WERI-Rb-1 (cell line): ENCODE data around the gene INTS1.

ENCODE experiments used
- DNase-seq: peaks from one replicate; pipeline ENCODE4 v3.0.0-alpha.2; 2020
- H3K27ac ChIP-seq: fragments of 250-450 bp; sonication (Bioruptor Pico); 2 replicates; pipeline ENCODE4 v1.5.1; 2020; ENCODE audit warnings: mild to moderate bottlenecking, moderate library complexity
- H3K27me3 ChIP-seq: fragments of 250-450 bp; sonication (Bioruptor Pico); 2 replicates; pipeline ENCODE4 v1.5.1; 2021; ENCODE audit warnings: mild to moderate bottlenecking, low read depth, moderate library complexity; ENCODE audit not compliant: insufficient read depth, severe bottlenecking
- H3K36me3 ChIP-seq: fragments of 250-450 bp; sonication (Bioruptor Pico); 2 replicates; pipeline ENCODE4 v1.5.1; 2020; ENCODE audit warnings: mild to moderate bottlenecking, moderate library complexity
- H3K4me3 ChIP-seq: 2 replicates; pipeline ENCODE4 v1.5.1; 2011; ENCODE audit warnings: low read depth, mild to moderate bottlenecking, control low read depth, low read length
- H3K9me3 ChIP-seq: fragments of 250-450 bp; sonication (Bioruptor Pico); 2 replicates; pipeline ENCODE4 v1.5.1; 2021; ENCODE audit warnings: mild to moderate bottlenecking, moderate library complexity; ENCODE audit not compliant: severe bottlenecking
- TF ChIP-seq, protein P1 (sequence below): IDR thresholded peaks from 2 replicates; pipeline ENCODE4 v1.5.1; 2011; ENCODE audit warnings: low read depth, mild to moderate bottlenecking, control low read depth, inconsistent platforms, low read length

The INTS1 gene

DNA sequence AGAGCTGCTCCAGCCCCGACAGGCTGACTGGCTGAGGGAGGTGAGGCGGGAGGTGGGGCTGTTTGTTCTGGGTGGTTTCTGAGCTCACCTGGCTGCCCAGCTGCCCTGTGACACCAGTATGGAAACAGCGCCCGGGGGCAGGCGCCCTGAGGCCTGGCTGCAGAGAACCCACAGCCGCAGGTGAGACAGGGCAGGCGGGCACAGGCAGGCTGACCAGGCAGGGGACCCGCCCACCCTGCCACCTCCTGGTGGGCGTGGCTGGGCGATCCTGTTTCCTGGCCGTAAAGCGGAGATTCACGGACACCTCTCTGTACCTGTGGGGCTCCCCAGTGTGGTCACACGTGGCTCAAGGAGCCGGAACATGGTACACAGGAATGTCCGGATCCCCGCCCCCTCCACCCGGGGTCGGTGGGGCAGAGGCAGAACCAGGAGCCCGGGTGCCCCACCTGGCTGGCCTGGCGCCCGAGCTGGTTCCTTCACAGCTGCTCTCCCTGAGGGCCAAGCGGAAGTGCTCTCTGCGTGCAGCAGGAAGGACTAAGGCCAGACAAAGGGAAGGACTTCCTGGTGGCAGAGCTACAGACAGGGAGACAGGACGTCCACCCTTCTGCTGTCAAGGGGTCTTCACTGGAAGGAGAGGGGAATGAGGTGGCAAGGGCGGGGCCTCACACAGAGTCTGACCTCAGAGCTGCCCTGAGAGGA, 48.8 kb downstream of the INTS1 start:
- Histone ChIP-seq H3K27ac (no peak overlapping the region), H3K4me3 (no peak overlapping the region), H3K27me3 (no peaks in the 10 kb centered on the region), H3K9me3 (no peaks in the 10 kb centered on the region), H3K36me3 (no peaks in the 10 kb centered on the region)
- DNase-seq = no peak
- TF ChIP-seq, protein P1, sequence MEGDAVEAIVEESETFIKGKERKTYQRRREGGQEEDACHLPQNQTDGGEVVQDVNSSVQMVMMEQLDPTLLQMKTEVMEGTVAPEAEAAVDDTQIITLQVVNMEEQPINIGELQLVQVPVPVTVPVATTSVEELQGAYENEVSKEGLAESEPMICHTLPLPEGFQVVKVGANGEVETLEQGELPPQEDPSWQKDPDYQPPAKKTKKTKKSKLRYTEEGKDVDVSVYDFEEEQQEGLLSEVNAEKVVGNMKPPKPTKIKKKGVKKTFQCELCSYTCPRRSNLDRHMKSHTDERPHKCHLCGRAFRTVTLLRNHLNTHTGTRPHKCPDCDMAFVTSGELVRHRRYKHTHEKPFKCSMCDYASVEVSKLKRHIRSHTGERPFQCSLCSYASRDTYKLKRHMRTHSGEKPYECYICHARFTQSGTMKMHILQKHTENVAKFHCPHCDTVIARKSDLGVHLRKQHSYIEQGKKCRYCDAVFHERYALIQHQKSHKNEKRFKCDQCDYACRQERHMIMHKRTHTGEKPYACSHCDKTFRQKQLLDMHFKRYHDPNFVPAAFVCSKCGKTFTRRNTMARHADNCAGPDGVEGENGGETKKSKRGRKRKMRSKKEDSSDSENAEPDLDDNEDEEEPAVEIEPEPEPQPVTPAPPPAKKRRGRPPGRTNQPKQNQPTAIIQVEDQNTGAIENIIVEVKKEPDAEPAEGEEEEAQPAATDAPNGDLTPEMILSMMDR = no peak

DNA sequence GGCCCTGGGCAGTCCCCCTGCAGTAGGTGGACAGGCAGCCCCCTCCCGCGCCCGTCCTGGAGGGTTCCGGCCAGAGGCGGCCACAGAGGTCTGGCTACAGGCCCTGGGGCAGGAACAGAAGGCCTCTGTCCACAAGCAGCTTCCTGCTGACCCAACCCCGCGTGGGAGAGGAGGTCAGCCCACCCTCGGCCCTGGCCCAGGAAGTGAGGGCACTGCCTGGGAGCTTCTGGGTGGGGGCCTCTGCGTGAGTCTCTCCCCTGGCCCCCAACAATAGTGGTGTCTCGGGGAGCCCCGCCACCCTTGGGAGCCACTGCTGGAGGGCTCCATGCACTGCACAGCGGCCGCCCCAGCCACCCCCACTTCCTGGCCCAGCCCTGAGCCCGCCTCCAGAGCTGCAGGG, 49.6 kb downstream of the INTS1 start:
- H3K27ac ChIP-seq = no peak overlapping the region
- DNase-seq = no peak
- TF ChIP-seq, protein P1 = no peak
- H3K36me3 ChIP-seq = no peaks in the 10 kb centered on the region
- H3K27me3 ChIP-seq = no peaks in the 10 kb centered on the region
- H3K4me3 ChIP-seq = no peak overlapping the region
- no peaks in the 10 kb centered on the region for H3K9me3 ChIP-seq

DNA sequence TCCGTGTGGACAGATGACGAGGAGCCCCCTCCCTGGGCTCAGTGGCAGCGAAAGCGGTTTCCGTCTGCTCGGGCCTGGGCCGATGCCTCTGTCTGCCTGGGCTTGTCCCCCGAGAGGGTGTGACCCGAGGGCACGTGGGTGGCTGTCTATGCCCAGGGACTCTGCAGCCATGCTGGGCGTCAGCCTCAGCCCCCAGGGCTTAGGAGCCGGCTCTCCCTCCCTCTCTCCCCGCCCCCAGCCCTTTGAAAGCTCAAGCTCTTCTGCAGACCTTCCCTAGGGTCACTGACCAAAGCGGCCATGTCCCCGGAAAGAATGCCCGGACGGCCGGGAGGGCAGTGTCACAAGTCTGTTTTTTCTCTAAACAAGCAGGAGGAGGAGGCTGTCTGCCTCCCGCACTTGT, 52.0 kb downstream of the INTS1 start:
- H3K27ac ChIP-seq = no peak overlapping the region
- no peak overlapping the region for H3K4me3 ChIP-seq
- DNase-seq = no peak
- H3K36me3 ChIP-seq = no peaks in the 10 kb centered on the region
- no peaks in the 10 kb centered on the region for H3K9me3 ChIP-seq
- TF ChIP-seq, protein P1 = no peak
- no peaks in the 10 kb centered on the region for H3K27me3 ChIP-seq

DNA sequence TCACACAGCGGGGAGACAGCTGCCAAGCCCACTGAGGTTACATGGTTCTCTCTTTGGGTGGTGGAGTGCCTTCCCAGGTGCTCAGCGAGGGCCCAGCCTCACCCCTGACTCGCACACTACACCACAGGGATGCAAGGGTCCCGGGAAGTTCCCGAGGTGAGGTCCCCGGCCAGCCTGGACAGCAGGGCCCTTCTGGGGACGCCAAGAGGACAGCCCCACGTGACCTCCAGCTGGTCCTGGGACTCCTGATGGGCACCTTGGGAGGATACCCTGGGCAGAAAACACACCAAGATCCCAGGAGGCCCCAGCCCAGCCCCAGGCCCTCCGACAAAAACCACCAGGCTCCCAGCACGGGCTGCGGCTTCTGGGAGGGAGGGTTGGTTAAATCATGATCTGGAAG, 53.2 kb downstream of the INTS1 start:
- DNase-seq = no peak
- TF ChIP-seq, protein P1 = no peak
- H3K27ac ChIP-seq = no peak overlapping the region

DNA sequence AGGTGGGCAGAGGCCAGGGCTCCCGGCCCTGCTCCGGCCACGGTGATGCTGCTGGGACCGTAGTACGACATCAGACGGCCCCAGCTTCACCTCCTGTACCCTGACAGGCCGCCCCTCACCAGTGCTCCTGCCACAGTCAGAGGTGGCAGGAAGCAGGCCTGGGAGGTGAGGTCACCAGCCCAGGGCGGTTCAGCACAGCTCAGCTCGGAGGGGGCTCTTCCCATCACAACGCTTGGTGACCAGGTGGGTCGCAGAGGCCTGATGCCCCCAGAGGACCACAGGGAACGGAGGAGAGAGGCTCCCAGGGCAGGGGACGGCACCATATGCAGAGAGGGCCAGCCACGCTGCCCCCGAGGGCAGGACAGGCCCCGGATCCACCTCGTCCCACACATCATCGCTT, 53.8 kb downstream of the INTS1 start:
- no peak for DNase-seq
- TF ChIP-seq, protein P1 = no peak
- no peak overlapping the region for H3K4me3 ChIP-seq
- H3K9me3 ChIP-seq = no peaks in the 10 kb centered on the region
- H3K27ac ChIP-seq = no peak overlapping the region
- H3K36me3 ChIP-seq = no peaks in the 10 kb centered on the region
- H3K27me3 ChIP-seq = no peaks in the 10 kb centered on the region

More for the DNA sequence above, 53.2 kb downstream of the INTS1 start:
- Histone ChIP-seq H3K9me3 (no peaks in the 10 kb centered on the region), H3K27me3 (no peaks in the 10 kb centered on the region), H3K4me3 (no peak overlapping the region), H3K36me3 (no peaks in the 10 kb centered on the region)

DNA sequence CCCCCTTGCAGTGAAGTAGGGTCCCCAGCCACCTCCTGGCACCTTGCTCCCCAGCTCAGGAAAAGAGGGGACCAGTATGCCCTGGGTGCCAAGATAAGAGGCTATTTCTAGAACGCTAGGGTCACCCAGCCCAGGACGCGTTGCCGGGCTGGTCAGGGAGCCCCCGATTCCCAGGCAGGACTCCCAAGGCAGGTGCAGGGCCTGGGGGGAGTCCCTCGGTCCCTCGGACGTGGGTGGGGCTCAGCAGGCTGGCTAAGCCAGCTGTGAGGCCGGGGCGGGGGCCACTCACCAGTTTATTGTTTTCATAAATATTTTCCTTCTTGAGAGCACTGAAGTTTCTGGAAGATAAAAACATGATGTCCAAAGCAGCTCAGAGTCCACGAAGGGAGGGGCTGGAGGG, 54.2 kb downstream of the INTS1 start:
- no peaks in the 10 kb centered on the region for H3K27me3 ChIP-seq
- TF ChIP-seq, protein P1 = no peak
- H3K27ac ChIP-seq = no peak overlapping the region
- no peaks in the 10 kb centered on the region for H3K36me3 ChIP-seq
- no peaks in the 10 kb centered on the region for H3K9me3 ChIP-seq
- H3K4me3 ChIP-seq = no peak overlapping the region
- no peak for DNase-seq
